Epithelial cell of prostate (primary cell): ENCODE data around the gene YIPF6.
"Not testable (repeated sequence)": the region's sequence is repeated elsewhere in the genome, so short reads cannot be mapped to it uniquely, and the experiment has no call there.

Source experiments
- DNase-seq: peaks from one replicate; pipeline ENCODE4 v3.0.0-alpha.2; 2011; ENCODE audit warnings: low read depth, low spot score
- H3K27ac ChIP-seq: fragments of 450-650 bp; 2 replicates; pipeline ENCODE4 v1.5.1; 2017; ENCODE audit warnings: mild to moderate bottlenecking

The YIPF6 gene

GRCh38 chrX:68503836-68504636, 5.2 kb downstream of the YIPF6 start:
- DNase-seq = peak; percentile 27
- H3K27ac ChIP-seq = no peak overlapping the region

GRCh38 chrX:68506649-68507048, 7.8 kb downstream of the YIPF6 start:
- no peak for DNase-seq
- no peak overlapping the region for H3K27ac ChIP-seq

GRCh38 chrX:68508799-68509198, 9.9 kb downstream of the YIPF6 start:
- no peak overlapping the region for H3K27ac ChIP-seq

DNA sequence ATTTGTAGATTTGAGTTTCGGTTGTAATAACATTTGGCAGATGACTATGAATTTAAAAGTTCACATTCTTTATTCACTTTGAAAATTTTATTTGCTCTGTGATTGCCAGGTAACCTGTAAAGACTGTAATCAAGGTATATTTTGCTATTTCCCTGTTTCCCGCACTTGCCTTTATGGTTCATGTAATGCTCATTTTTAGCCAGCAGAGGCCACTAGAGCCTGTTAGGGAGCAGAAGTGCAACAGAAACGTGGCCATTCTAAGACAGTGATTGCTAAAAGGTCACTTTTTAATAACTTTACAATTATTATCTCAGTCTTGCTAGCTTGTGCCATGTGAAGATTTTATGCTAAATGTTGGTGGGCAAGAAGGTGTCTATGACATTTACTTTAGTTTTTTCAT, 12.4 kb downstream of the YIPF6 start:
- H3K27ac ChIP-seq = no peak overlapping the region
- no peak for DNase-seq

More at GRCh38 chrX:68508799-68509198, 9.9 kb downstream of the YIPF6 start:
- no peak for DNase-seq

DNA sequence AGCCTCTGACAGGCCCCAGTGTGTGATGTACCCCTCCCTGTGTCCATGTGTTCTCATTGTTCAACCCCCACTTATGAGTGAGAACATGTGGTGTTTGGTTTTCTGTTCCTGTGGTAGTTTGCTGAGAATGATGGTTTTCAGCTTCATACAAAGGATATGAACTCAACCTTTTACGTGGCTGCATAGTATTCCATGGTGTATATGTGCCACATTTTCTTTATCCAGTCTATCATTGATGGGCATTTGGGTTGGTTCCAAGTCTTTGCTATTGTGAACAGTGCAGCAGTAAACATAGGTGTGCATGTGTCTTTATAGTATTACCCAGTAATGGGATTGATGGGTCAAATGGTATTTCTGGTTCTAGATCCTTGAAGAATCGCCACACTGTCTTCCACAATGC, 25.8 kb downstream of the YIPF6 start:
- H3K27ac ChIP-seq, DNase-seq: not testable (repeated sequence)

GRCh38 chrX:68532831-68533533, 34.1 kb downstream of the YIPF6 start:
- no peak for DNase-seq
- no peak overlapping the region for H3K27ac ChIP-seq

DNA sequence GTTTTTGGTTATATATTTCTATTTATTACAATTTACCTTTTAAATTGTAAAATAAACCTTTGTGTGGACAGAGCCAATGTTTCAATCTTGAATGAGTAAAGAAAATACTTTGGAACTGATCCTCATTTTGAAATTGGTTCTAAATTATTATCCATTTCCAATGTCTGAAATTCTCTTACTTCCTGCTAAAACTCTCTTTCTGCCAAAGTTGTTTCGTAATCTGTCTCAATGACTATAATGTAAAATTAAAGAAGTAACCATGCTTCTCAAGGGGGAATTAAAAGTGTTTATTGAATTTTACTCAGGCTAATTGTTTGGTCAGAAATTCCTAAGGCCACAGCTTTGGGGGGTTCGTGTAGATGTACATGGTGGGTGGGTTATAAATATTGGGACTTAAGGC, 34.8 kb downstream of the YIPF6 start:
- no peak overlapping the region for H3K27ac ChIP-seq
- DNase-seq = no peak

DNA sequence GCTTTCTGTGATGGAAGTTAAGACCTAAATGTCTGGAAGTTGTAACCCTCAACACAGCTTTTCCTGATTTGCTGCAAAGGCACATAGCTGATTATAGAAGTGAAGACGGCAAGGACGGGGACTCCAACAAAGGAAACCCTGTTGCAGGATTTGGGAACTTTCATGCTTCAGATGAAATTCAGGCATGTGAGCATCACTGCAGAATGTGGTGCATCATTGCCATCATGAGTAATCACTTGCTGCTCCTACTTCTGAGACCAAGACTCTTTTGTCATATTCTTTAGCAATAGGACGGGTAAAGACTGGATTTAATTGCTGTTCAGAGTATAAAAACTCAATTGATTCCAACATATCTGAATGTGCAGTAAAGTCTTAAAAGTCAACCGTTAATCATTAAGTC, 35.8 kb downstream of the YIPF6 start:
- DNase-seq = no peak
- no peak overlapping the region for H3K27ac ChIP-seq

DNA sequence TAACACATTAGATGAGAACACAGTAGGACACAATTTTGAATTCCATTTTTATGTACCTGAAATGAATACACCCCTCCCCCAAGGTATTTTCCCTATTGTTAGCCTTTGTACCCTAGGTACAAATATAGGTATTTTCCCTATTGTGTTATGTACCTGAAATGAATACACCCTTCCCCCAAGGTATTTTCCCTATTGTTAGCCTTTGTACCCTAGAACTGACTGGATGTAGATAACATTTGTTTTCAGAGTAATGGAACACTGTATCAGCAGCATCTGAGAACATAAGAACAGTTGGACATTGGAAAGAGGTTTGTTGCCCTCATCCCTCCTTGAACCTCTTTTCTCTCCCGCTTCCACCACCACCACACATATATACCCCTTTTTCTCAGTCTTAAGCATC, 37.6 kb downstream of the YIPF6 start:
- no peak for DNase-seq
- no peak overlapping the region for H3K27ac ChIP-seq

GRCh38 chrX:68536884-68537283, 38.0 kb downstream of the YIPF6 start:
- H3K27ac ChIP-seq = no peak overlapping the region
- DNase-seq = no peak

GRCh38 chrX:68550193-68550592, 51.3 kb downstream of the YIPF6 start:
- H3K27ac ChIP-seq = no peak overlapping the region
- peak; percentile 12 for DNase-seq

DNA sequence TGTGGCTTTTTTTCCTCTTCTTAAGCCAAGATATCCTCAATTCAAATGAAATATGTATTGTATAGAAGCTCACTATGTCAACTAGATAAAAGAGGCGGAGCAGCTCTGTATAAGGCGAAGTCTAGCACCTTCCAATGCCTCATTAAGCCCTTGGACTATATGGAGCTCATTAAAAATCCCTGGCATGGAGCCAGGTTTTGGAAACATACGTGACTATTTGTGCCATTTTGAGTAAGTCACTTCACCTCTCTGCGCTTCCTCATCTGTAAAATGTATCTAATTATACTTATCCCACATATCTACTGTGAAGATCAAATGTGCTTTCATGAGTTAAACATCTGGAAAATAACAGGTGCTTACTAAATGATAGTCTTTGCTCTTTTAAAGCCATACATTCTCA, 57.2 kb downstream of the YIPF6 start:
- no peak overlapping the region for H3K27ac ChIP-seq
- DNase-seq = no peak

DNA sequence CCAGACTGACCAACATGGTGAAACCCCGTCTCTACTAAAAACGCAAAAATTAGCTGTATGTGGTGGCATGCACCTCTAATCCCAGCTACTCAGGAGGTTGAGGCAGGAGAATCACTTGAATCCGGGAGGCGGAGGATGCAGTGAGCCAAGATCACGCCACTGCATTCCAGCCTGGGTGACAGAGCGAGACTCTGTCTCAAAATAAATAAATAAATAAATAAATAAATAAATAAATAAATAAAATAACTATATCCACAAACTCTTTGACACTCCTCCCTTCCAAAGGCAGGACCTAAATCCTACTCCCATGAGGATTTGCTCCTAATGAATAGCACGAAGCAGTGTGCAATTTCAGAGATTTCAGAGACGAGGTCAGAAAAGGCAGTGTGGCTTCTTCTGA, 58.3 kb downstream of the YIPF6 start:
- H3K27ac ChIP-seq, DNase-seq: not testable (repeated sequence)

GRCh38 chrX:68559905-68560304, 61.1 kb downstream of the YIPF6 start:
- H3K27ac ChIP-seq = not testable (repeated sequence)

DNA sequence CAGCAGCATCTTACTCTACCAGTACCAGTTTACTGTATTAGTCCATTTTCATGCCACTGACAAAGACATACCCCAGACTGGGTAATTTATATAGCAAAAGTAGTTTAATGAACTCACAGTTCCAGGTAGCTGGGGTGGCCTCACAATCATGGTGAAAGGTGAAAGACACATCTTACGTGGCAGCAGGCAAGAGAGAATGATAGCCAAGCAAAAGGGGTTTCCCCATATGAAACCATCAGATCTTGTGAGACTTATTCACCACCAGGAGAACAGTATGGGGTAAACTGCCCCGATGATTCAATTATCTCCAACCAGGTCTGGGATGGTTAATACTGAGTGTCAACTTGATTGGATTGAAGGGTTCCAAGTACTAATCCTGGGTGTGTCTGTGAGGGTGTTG, 69.3 kb downstream of the YIPF6 start:
- no peak for DNase-seq
- no peak overlapping the region for H3K27ac ChIP-seq

More at GRCh38 chrX:68559905-68560304, 61.1 kb downstream of the YIPF6 start:
- DNase-seq = not testable (repeated sequence)

DNA sequence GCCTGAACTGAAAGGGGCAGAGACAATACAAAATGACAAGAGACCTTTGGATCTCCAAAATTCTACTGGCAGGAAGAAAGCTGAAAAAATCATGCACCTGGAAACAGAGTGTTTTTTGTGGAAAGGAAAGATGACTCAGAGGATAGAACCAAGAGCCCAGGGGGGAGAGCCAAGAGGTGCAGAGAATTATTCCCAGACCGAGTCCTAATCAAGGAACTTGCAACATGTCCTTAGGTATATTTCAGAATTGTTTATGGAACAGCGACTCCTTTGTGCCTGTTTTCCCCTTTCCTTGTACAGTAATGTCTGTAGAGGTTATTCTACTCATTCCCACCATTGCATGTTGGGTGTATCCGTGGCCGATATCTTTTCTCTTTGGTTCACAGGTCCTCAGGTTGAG, 71.7 kb downstream of the YIPF6 start:
- no peak for DNase-seq
- no peak overlapping the region for H3K27ac ChIP-seq

- H3K27ac ChIP-seq = peak overlapping the region; percentile 24
- DNase-seq = no peak
These were observed 72.4 kb downstream of the YIPF6 start for GRCh38 chrX:68571292-68571609.

DNA sequence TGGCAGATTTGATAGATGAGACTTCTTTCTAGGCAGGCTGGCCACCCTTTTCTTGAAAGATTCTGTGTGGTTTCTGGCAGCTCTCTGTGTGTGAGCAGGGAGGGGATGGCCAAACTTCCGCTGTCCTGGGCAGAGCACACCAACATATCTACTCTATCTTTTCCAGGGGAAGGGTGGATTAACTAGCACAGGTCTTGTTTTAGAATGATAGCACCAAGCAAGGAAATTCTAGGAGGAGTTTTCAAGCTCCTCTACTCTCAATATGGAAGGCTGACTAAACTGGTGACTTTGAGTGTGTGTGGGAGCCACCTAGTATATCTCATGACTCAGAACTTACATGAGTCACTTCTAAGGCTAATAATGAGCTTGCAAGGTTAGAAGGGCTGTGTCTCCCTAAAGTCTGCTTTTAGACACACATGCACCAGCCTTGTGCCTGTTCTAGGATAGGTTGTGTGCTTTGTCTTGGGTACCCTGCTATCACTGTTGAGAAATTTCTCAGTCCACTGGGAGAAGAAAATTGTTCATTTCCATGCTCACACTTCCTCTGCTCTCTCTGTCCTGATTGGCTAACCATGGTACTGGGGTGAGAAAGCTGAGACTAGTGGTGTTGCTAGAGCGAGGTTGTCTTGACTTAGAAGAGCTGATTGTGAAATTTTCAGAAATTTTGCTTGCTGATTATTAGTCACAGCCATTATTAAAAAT, 72.9 kb downstream of the YIPF6 start:
- DNase-seq = peak; percentile 56
- H3K27ac ChIP-seq = peak overlapping the region; percentile 24

DNA sequence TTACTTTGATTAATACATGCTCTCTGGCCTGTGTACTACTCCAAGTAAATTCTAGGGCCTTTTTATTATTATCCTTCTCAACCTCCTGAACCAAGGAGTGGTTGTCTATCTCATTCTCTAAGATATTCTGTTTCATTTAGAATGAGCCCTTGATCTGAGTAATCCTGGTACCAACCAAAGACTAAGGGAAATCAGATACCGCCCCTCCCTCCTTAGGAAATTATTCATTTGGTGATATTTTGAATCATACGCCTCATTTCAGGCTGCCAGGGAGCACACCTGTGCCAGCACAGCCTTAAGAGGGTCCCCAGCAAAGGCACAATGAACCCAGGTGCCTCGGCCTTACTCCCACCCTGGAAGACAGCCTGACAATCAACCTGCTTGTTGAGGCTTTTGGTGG, 75.4 kb downstream of the YIPF6 start:
- no peak overlapping the region for H3K27ac ChIP-seq
- DNase-seq = no peak

- no peak for DNase-seq
- H3K27ac ChIP-seq = no peak overlapping the region
These were observed 81.0 kb downstream of the YIPF6 start for GRCh38 chrX:68579810-68580209.

- no peak for DNase-seq
These were observed 85.4 kb downstream of the YIPF6 start for GRCh38 chrX:68584221-68584620.

More at GRCh38 chrX:68584221-68584620, 85.4 kb downstream of the YIPF6 start:
- H3K27ac ChIP-seq = no peak overlapping the region
